Epithelial cell of prostate (primary cell): ENCODE measurements around the gene DERL3.

Source experiments
- DNase-seq: peaks from one replicate; pipeline ENCODE4 v3.0.0-alpha.2; 2011; ENCODE audit warnings: low read depth, low spot score
- H3K27ac ChIP-seq: fragments of 450-650 bp; 2 replicates; pipeline ENCODE4 v1.5.1; 2017; ENCODE audit warnings: mild to moderate bottlenecking

The DERL3 gene

GRCh38 chr22:23786261-23786710 is 52.5 kb downstream of the DERL3 start:
- H3K27ac ChIP-seq: peak overlapping the region; percentile 93
- no peak for DNase-seq
